ENCODE measurements around the gene EEFSEC. TPM values are rescaled to one million over a fixed set of nuclear protein-coding genes. Genes with fewer than 3 reads are reported as not detected.

Gene EEFSEC
- polyA plus RNA-seq, 1 experiment, result 6.8 TPM

DNA sequence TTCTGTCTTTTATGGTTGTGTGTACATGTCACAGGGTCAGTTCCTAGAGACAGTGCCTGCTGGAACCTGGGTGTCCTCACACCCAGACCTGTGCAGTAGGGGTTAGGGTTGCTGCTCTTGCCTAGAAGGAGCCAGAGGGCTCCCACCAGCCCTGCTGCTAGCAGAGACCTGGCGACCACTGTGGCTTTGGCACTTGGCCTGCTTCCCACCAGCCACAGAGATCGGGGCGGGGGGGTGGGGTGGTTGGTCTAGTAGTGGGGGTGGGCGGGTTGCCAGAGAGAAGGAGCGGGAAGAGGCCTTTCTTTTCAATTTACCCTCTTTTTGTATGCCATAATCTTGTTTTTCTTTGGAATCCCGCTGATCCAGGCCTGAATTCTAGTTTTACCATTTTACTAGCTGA is 29.4 kb downstream of the EEFSEC start:
- POLR2A ChIA-PET, result no interaction called here
- Histone ChIP-seq H3K4me3 (ENCODE audit: low read depth, low read length) (no peak overlapping the region), H3K27ac (ENCODE audit: low read depth, low read length) (no peak overlapping the region), H3K9me3 (ENCODE audit: control insufficient read depth, insufficient read depth, low read length) (no peaks in the 10 kb centered on the region), H3K27me3 (ENCODE audit: control insufficient read depth, insufficient read depth, low read length) (no peaks in the 10 kb centered on the region)
- no peak for TF ChIP-seq CTCF (IDR thresholded peaks at IDR 0.05; ENCODE audit: low read depth, low read length)
- CTCF ChIA-PET, result interaction anchor here (0.9 kb wide), 1 partner anchor 12 kb away, joined by 4 read pairs; no protein-coding TSS in a partner anchor
- no peak for DNase-seq (ENCODE audit: low read depth, low spot score)

GRCh38 chr3:128185630-128186447 is 32.6 kb downstream of the EEFSEC start:
- H3K27me3 ChIP-seq (ENCODE audit: control insufficient read depth, insufficient read depth, low read length), result no peaks in the 10 kb centered on the region
- no peaks in the 10 kb centered on the region for H3K9me3 ChIP-seq (ENCODE audit: control insufficient read depth, insufficient read depth, low read length)
- H3K27ac ChIP-seq (ENCODE audit: low read depth, low read length), result no peak overlapping the region
- CTCF ChIA-PET, result no interaction called here
- POLR2A ChIA-PET, result no interaction called here
- H3K4me3 ChIP-seq (ENCODE audit: low read depth, low read length), result no peak overlapping the region
- DNase-seq (ENCODE audit: low read depth, low spot score), result no peak
- TF ChIP-seq CTCF (IDR thresholded peaks at IDR 0.05; ENCODE audit: low read depth, low read length), result no peak

GRCh38 chr3:128187495-128187894 is 34.2 kb downstream of the EEFSEC start:
- no peak overlapping the region for H3K27ac ChIP-seq (ENCODE audit: low read depth, low read length)
- H3K9me3 ChIP-seq (ENCODE audit: control insufficient read depth, insufficient read depth, low read length), result no peaks in the 10 kb centered on the region
- CTCF ChIA-PET, result no interaction called here
- no peak overlapping the region for H3K4me3 ChIP-seq (ENCODE audit: low read depth, low read length)
- no peak for DNase-seq (ENCODE audit: low read depth, low spot score)
- H3K27me3 ChIP-seq (ENCODE audit: control insufficient read depth, insufficient read depth, low read length), result no peaks in the 10 kb centered on the region
- no peak for TF ChIP-seq CTCF (IDR thresholded peaks at IDR 0.05; ENCODE audit: low read depth, low read length)
- POLR2A ChIA-PET, result no interaction called here

GRCh38 chr3:128188326-128188725 is 35.0 kb downstream of the EEFSEC start:
- Histone ChIP-seq H3K9me3 (ENCODE audit: control insufficient read depth, insufficient read depth, low read length) (no peaks in the 10 kb centered on the region), H3K27ac (ENCODE audit: low read depth, low read length) (no peak overlapping the region), H3K4me3 (ENCODE audit: low read depth, low read length) (no peak overlapping the region), H3K27me3 (ENCODE audit: control insufficient read depth, insufficient read depth, low read length) (no peaks in the 10 kb centered on the region)
- ChIA-PET POLR2A (no interaction called here), CTCF (no interaction called here)
- no peak for TF ChIP-seq CTCF (IDR thresholded peaks at IDR 0.05; ENCODE audit: low read depth, low read length)
- no peak for DNase-seq (ENCODE audit: low read depth, low spot score)

- no peak overlapping the region for H3K4me3 ChIP-seq (ENCODE audit: low read depth, low read length)
- ChIA-PET CTCF (interaction anchor here (2.3 kb wide), 1 partner anchor 420 kb away, joined by 5 read pairs; no protein-coding TSS in a partner anchor), POLR2A (no interaction called here)
- no peaks in the 10 kb centered on the region for H3K9me3 ChIP-seq (ENCODE audit: control insufficient read depth, insufficient read depth, low read length)
- no peaks in the 10 kb centered on the region for H3K27me3 ChIP-seq (ENCODE audit: control insufficient read depth, insufficient read depth, low read length)
- TF ChIP-seq CTCF (IDR thresholded peaks at IDR 0.05; ENCODE audit: low read depth, low read length), result no peak
- no peak overlapping the region for H3K27ac ChIP-seq (ENCODE audit: low read depth, low read length)
- DNase-seq (ENCODE audit: low read depth, low spot score), result no peak
These were observed 35.7 kb downstream of the EEFSEC start for GRCh38 chr3:128188956-128189355.

Measured in AG04450 (cell line).